Measurements from ENCODE around the gene INHBC.
"Not testable (repeated sequence)": the region's sequence is repeated elsewhere in the genome, so short reads cannot be mapped to it uniquely, and the experiment has no call there.

Gene INHBC, protein sequence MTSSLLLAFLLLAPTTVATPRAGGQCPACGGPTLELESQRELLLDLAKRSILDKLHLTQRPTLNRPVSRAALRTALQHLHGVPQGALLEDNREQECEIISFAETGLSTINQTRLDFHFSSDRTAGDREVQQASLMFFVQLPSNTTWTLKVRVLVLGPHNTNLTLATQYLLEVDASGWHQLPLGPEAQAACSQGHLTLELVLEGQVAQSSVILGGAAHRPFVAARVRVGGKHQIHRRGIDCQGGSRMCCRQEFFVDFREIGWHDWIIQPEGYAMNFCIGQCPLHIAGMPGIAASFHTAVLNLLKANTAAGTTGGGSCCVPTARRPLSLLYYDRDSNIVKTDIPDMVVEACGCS

GRCh38 chr12:57434517-57435223 lies at the start of gene INHBC:
TSS of gene INHBC (plus strand) at chr12:57434784. CDS start at chr12:57434887, 103 bp downstream.
- DNase-seq, result no peak

- DNase-seq, result no peak
These were observed 49.0 kb upstream of the INHBC start for GRCh38 chr12:57385586-57385985.

DNA sequence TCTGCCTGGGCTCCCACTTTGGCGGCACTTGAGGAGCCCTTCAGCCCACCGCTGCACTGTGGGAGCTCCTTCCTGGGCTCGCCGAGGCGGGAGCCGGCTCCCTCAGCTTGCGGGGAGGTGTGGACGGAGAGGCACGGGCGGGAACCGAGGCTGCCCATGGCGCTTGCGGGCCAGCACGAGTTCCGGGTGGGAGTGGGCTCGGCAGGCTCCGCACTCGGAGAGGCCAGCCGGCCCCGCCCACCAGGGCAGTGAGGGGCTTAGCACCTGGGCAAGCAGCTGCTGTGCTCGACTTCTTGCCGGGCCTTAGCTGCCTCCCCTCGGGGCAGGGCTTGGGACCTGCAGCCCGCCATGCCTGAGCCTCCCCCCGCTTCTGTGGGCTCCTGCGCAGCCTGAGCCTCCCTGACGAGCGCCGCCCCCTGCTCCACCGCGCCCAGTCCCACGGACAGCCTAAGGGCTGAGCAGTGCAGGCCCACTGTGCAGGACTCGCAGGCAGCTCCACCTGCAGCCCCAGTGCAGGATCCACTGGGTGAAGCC lies 48.3 kb upstream of the INHBC start:
- DNase-seq, result no peak

GRCh38 chr12:57388425-57388824 lies 46.2 kb upstream of the INHBC start:
- DNase-seq, result no peak

DNA sequence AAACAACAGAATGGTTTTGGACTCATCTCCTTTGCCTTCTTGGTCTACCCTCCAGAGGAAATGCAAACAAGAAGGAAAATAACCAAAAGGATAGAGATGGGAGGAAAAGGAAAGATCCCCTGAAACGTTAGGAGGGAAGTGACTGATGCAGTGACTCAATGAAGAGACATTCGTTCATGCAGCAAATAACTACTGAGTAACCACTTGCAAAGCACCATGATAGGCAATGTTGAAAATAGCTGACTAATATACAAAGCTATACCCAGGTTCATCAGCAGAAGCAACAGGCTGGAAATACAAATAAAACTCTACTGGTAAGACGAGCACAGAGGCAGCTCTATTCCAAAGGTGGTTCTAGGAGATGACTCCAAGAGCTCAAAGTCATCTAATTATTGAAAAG lies 45.6 kb upstream of the INHBC start:
- DNase-seq, result no peak

GRCh38 chr12:57390174-57390573 lies 44.4 kb upstream of the INHBC start:
- DNase-seq, result no peak

DNA sequence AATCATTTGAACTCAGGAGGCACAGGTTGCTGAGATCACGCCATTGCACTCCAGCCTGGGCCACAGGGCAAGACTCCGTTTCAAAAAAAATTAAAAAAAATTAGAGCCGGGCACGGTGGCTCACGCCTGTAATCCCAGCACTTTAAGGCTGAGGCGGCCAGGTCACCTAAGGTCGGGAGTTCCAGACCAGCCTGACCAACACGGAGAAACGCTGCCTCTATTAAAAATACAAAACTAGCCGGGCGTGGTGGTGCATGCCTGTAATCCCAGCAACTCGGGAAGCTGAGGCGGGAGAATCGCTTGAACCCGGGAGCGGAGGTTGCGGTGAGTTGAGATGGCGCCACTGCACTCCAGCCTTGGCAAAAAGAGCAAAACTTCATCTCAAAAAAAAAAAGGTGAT lies 39.5 kb upstream of the INHBC start:
- DNase-seq, result no peak

- DNase-seq, result no peak
These were observed 37.1 kb upstream of the INHBC start for GRCh38 chr12:57397441-57397840.

GRCh38 chr12:57399718-57400463 lies 34.7 kb upstream of the INHBC start:
- not testable (repeated sequence) for DNase-seq

- peak in 4 of 58 donors; percentile 0 to 5 (median 2) for DNase-seq
These were observed 33.4 kb upstream of the INHBC start for GRCh38 chr12:57401165-57401564.

GRCh38 chr12:57402156-57402555 lies 32.4 kb upstream of the INHBC start:
- DNase-seq, result not testable (repeated sequence)

DNA sequence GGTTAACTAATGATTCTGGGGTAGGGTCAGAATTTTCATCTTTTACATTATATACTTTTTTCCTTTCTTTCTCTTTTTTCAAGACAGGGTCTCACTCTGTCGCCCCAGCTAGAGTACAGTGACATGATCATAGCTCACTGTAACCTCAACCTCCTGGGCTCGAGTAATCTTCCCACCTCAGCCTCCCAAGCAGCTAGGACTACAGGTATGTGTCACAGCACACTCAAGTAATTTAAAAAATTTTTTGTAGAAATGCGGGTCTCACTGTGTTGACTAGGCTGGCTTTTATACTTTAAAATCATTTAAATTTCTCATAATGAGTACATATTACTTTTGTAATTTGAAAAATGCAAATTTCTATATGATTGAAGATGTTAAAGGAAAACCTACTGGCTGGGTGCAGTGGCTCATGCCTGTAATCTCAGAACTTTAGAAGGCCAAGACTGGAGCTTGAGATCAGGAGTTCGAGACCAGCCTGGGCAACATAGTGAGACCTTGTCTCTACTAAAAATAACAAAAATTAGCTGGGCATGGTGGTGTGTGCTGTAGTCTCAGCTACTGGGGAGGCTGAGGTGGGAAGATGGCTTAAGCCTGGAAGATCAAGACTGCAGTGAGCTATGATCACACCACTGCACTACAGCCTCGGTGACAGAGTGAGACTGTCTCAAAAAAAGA lies 29.5 kb upstream of the INHBC start:
- no peak for DNase-seq

DNA sequence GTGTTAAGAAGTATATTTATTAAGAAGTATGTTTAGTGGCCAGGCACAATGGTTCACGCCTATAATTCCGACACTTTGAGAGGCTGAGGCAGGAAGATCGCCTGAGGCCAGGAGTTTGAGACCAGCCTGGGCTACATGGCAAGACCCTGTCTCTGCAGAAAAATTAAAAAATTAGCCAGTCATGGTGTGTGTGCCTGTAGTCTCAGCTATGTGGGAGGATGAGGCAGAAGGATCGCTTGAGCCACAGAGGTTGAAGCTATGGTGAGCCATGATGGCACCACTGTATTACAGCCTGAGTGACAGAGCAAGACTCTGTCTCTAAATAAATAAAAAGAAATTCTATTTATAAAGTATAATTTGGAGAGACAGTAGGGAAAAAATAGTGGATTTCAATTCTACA lies 24.1 kb upstream of the INHBC start:
- no peak for DNase-seq

GRCh38 chr12:57414160-57414559 lies 20.4 kb upstream of the INHBC start:
- DNase-seq, result not testable (repeated sequence)

DNA sequence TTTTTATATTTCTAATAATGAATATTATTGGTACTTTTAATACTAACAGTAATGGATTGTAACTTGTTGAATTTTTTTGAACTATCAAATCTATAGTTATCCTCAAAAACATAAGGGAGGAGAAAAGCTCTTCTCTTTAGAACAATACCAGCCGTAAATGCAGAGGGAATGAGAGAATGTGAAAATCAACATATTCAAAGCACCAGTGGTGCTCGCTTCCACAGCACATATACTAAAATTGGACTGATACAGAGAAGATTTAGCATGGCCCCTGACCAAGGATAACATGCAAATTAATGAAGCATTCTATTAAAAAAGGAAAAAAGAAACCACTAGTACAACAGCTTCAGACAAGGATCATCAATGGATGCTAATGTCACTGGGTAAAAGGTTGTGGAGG lies 19.5 kb upstream of the INHBC start:
- DNase-seq, result no peak

GRCh38 chr12:57416039-57416996 lies 18.3 kb upstream of the INHBC start:
- DNase-seq, result no peak

GRCh38 chr12:57418255-57418654 lies 16.3 kb upstream of the INHBC start:
- peak in 6 of 58 donors; percentile 3 to 17 (median 4) for DNase-seq

DNA sequence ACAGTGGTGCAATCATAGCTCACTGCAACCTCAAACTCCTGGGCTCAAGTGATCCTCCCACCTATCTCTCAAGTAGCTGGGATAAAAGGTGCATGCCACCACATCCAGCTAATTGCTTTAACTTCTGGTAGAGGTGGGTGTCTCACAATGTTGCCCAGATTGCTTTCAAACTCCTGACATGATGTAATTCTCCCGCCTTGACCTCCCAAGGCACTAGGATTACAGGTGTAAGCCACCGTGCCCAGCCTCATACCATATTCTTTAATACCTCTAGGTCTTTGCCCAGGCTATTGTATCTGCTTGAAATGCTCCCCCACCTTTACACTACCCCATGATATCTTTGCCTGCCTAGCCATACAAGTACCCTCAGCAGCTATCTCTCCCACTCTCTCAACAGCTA lies 15.1 kb upstream of the INHBC start:
- DNase-seq, result no peak

DNA sequence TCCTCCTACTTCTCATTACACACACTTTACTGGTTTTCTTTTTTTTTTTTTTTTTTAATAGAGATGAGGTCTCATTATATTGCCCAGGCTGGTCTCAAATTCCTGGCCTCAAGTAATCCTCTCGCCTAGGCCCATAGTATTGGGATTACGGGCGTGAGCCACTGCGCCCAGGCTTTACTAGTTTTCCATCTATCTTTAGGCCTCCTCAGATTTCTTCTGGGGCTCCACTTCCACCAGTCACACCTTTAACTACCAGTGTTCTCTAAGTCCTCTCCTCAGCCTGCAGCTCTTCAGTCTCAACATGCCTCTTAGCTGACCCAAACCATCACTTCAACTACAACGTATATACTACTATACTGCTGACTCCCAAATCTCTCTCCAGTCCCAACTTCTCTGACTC lies 14.1 kb upstream of the INHBC start:
- no peak for DNase-seq

DNA sequence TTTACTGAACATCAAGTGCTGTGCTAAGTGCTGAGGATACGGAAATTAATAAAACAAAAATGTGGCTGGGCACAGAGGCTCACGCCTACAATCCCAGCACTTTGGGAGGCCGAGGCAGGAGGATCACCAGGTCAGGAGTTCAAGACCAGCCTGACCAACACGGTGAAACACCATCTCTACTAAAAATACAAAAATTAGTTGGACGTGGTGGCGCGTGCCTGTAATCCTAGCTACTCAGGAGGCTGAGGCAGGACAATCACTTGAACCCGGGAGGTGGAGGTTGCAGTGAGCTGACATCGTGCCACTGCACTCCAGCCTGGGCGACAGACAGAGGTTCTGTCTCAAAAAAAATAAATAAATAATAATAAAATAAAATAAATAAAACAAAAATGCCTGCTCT lies 7.6 kb upstream of the INHBC start:
- DNase-seq, result not testable (repeated sequence)
